ENCODE results near the gene RNF220.

DNA sequence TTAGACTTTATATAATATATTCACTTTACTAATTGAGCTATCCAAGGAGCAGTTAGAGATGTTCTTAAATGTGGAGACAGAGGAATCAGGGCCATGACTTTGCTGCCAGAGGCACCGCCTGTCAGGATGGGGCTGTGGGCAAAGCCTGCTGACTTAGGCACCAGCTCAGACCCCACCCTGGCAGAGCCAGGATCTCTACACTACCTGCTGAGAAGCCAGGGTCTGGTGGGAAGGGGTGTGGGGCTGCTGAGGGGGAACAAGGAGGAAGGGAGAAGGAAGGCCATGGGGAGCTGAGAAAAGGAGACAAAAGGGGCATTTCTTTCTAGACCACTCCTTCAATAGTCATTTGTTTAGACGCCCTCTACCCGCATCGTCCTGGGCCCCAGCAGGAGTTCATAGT, 164.4 kb downstream of the RNF220 start:
- no peak for TF ChIP-seq GATA2 (IDR thresholded peaks at IDR 0.05; ENCODE audit: low read depth, low read length)
- TF ChIP-seq GATA3 (IDR thresholded peaks at IDR 0.05; ENCODE audit: low read depth, low read length), result no peak

Data from SH-SY5Y (cell line).